Spleen (tissue), 13 donors: ENCODE results near the gene FRMD6. TPM values are rescaled to one million over a fixed set of nuclear protein-coding genes. Genes with fewer than 3 reads are reported as not detected.

Experiments
- DNase-seq: peaks from one replicate; pipeline ENCODE4 v3.0.0-alpha.2; 2020
- H3K27ac ChIP-seq, 8 donors: fragments of 200-600 bp; sonication (generic) in 7 of 8; 1 replicate in 4 of 8; 2 replicates in 4 of 8; pipeline versions ENCODE4 v1.5.0 to v1.8.0; 2016 to 2021; ENCODE audit warnings: inconsistent platforms in 4 of 8, mild to moderate bottlenecking in 4 of 8, moderate library complexity in 1 of 8
- H3K27me3 ChIP-seq, 7 donors: fragments of 200-600 bp; sonication (generic) in 6 of 7; replicated peaks in 1 of 7; 1 replicate in 4 of 7; 2 replicates in 3 of 7; pipeline versions ENCODE4 v1.5.0 to v1.8.0; 2016 to 2021; ENCODE audit warnings: inconsistent platforms in 3 of 7, mild to moderate bottlenecking in 1 of 7
- H3K36me3 ChIP-seq, 6 donors: fragments of 200-600 bp; sonication (generic) in 5 of 6; 1 replicate in 4 of 6; 2 replicates in 2 of 6; pipeline versions ENCODE4 v1.5.0 to v1.8.0; 2016 to 2021; ENCODE audit warnings: inconsistent platforms in 2 of 6
- H3K4me1 ChIP-seq, 6 donors: fragments of 200-600 bp; sonication (generic) in 5 of 6; 1 replicate in 3 of 6; 2 replicates in 3 of 6; pipeline versions ENCODE4 v1.5.0 to v1.8.0; 2016 to 2021; ENCODE audit warnings: inconsistent platforms in 3 of 6
- H3K4me3 ChIP-seq, 8 donors: fragments of 200-600 bp; sonication (generic) in 7 of 8; 1 replicate in 4 of 8; 2 replicates in 4 of 8; pipeline versions ENCODE4 v1.5.0 to v1.8.0; 2016 to 2021; ENCODE audit warnings: inconsistent platforms in 4 of 8, mild to moderate bottlenecking in 4 of 8, moderate library complexity in 2 of 8
- H3K9me3 ChIP-seq, 8 donors: fragments of 200-600 bp; sonication (generic) in 7 of 8; 1 replicate in 4 of 8; 2 replicates in 4 of 8; pipeline versions ENCODE4 v1.5.0 to v1.8.0; 2016 to 2021; ENCODE audit warnings: inconsistent platforms in 4 of 8
- POLR2A ChIP-seq, 3 donors: fragments of 450-650 bp; IDR thresholded peaks; one replicate each; pipeline ENCODE4 v1.5.1; 2017; ENCODE audit warnings: antibody characterized with exemption in 3 of 3, mild to moderate bottlenecking in 1 of 3
- POLR2AphosphoS5 ChIP-seq, 3 donors: sonication (generic); formaldehyde crosslinking; IDR thresholded peaks; one replicate each; pipeline ENCODE4 v1.5.1; 2017; ENCODE audit warnings: antibody characterized with exemption in 3 of 3
- WGBS, 5 donors: extraction: QIAGEN DNeasy Blood & Tissue Kit in 3 of 5; methylation state at CpG; one replicate each; pipeline versions ENCODE4 v1.1.5 to v1.1.7; 2013 to 2018; 5-methylcytosine and 5-hydroxymethylcytosine counted together
- intact Hi-C: fragments of 100-400 bp; cut with DNase I; formaldehyde crosslinking; loops from one replicate; pipeline ENCODE4 v1.15.0; 2023; ENCODE audit warnings: low total_unique reads
- long read RNA-seq, 2 donors: transcript quantifications; one replicate each; lab custom pipeline, GENCODE V29; 2026
- polyA plus RNA-seq, 3 donors: library from polyadenylated mRNA; stranded (reverse); fragments of 200-250 nt; gene quantifications; one replicate each; pipeline ENCODE4 v1.2.1, GENCODE V29; 2013
- total RNA-seq, 7 donors: library from RNA; depleted of rRNA in 3 of 7; stranded (reverse); fragments of >200 nt in 3 of 7; fragmentation: NEBNext Ultra II Directional in 4 of 7; extraction: Animal tissue kit (Norgen Biotek cat#: 25700) in 4 of 7; gene quantifications; one replicate each; pipeline versions ENCODE4 v1.1.0 to v1.2.1, GENCODE V29; 2016 to 2021
- TF ChIP-seq, protein P1 (sequence below), 11 experiments: fragments of 200-600 bp in 7 of 11; fragments of 450-650 bp in 4 of 11; sonication (generic) in 4 of 11; IDR thresholded peaks in 8 of 11; conservative IDR thresholded peaks in 3 of 11; 1 replicate in 7 of 11; 2 replicates in 4 of 11; pipeline versions ENCODE4 v1.4.0 to v1.8.0; 2016 to 2021; ENCODE audit warnings: antibody characterized with exemption in 11 of 11, inconsistent platforms in 4 of 11, mild to moderate bottlenecking in 1 of 11
- donor health status: healthy with polysubstance abuse.
- donor health status: DM: no; HTN: no; CAD: no; lungs with moderate emphysema.
- donor health status: DM: no; HTN: no; CAD: no.
- donor health status: Bipolar disorder and iron deficiency.
- donor health status: healthy.
- donor health status: DM: no; HTN: no; CAD: no.
- donor health status: DM: yes; HTN: yes; CAD: no.

Gene FRMD6
- total RNA-seq (10 to 100 TPM; 22.5 to 37.2 (median 28.7) TPM), polyA plus RNA-seq (1 to 10 TPM; 2.2 to 3.2 (median 2.8) TPM)
- long read RNA-seq, donor 1, full-length matches to known transcripts, result 4 of 4 reads
- long read RNA-seq, donor 1, partial matches to known transcripts, result 0 of 4 reads
- long read RNA-seq, donor 1, other reads (novel, unspliced or antisense), result 0 of 4 reads
- long read RNA-seq, donor 2, partial matches to known transcripts, result 0 of 3 reads
- long read RNA-seq, donor 2, other reads (novel, unspliced or antisense), result 0 of 3 reads

- intact Hi-C loops, result no loop called here
- Histone ChIP-seq H3K4me3 (peak within 1 kb of the TSS; percentile 55 to 91 (median 87)), H3K4me1 (peaks cover 0 to 33% (median 23%) of the 10 kb centered on the region in 6 donors), H3K27ac (peak within 1 kb of the TSS; percentile 76 to 93 (median 88)), H3K9me3 (no peaks in the 10 kb centered on the region), H3K27me3 (peaks cover 0 to 56% (median 4%) of the 10 kb centered on the region in 7 donors), H3K36me3 (no peaks in the 10 kb centered on the region)
- TF ChIP-seq POLR2AphosphoS5 (IDR thresholded peaks at IDR 0.05) (peak; percentile 75 to 87 (median 78)), POLR2A (IDR thresholded peaks at IDR 0.05) (peak in 1 of 3 donors; percentile 17)
- TF ChIP-seq, protein P1, sequence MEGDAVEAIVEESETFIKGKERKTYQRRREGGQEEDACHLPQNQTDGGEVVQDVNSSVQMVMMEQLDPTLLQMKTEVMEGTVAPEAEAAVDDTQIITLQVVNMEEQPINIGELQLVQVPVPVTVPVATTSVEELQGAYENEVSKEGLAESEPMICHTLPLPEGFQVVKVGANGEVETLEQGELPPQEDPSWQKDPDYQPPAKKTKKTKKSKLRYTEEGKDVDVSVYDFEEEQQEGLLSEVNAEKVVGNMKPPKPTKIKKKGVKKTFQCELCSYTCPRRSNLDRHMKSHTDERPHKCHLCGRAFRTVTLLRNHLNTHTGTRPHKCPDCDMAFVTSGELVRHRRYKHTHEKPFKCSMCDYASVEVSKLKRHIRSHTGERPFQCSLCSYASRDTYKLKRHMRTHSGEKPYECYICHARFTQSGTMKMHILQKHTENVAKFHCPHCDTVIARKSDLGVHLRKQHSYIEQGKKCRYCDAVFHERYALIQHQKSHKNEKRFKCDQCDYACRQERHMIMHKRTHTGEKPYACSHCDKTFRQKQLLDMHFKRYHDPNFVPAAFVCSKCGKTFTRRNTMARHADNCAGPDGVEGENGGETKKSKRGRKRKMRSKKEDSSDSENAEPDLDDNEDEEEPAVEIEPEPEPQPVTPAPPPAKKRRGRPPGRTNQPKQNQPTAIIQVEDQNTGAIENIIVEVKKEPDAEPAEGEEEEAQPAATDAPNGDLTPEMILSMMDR (IDR thresholded peaks at IDR 0.05 in 8 of 11, conservative IDR thresholded peaks at IDR 0.05 in 3 of 11), result peak; percentile 52 to 86 (median 70)
- peak; percentile 94 for DNase-seq
- 0 to 1% (median 1%) methylated on average over 5 to 86 of the region's 86 CpGs for WGBS, 5 donors
These were observed at the start of gene FRMD6 for GRCh38 chr14:51651388-51652167. Gene FRMD6, plus strand, starts transcription at chr14:51651910. Its CDS starts 37,927 bp downstream, at chr14:51689837.

DNA sequence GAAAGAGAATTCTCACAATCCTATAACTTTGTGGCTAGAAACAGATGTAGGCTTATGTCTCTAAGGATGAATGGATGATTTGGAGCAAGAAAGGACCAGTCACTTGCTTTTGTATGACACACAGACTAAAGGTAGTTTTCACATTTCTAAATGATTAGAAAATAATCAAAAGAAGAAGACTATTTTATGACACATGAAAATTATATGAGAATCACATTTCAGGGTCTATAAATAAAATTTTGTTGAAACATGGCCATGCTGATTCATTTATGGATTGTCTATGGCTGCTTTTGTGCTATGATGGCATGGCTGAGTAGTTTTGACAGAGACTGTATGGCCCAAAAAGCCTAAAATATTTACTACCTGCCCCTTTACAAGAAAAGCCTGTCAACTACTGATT, 49.4 kb upstream of the FRMD6 start:
- Histone ChIP-seq H3K27me3 (peaks cover 0 to 13% (median 0%) of the 10 kb centered on the region in 7 donors), H3K4me3 (no peak overlapping the region), H3K9me3 (no peaks in the 10 kb centered on the region), H3K27ac (no peak overlapping the region), H3K4me1 (no peaks in the 10 kb centered on the region), H3K36me3 (no peaks in the 10 kb centered on the region)
- intact Hi-C loops, result no loop called here
- no peak for DNase-seq
- TF ChIP-seq POLR2A (IDR thresholded peaks at IDR 0.05) (no peak), POLR2AphosphoS5 (IDR thresholded peaks at IDR 0.05) (no peak)
- TF ChIP-seq, protein P1 (IDR thresholded peaks at IDR 0.05 in 8 of 11, conservative IDR thresholded peaks at IDR 0.05 in 3 of 11), result no peak

GRCh38 chr14:51603495-51603894, 48.2 kb upstream of the FRMD6 start:
- intact Hi-C loops, result no loop called here
- Histone ChIP-seq H3K36me3 (no peaks in the 10 kb centered on the region), H3K27me3 (peaks cover 0 to 20% (median 0%) of the 10 kb centered on the region in 7 donors), H3K4me1 (no peaks in the 10 kb centered on the region), H3K4me3 (no peak overlapping the region), H3K9me3 (no peaks in the 10 kb centered on the region), H3K27ac (no peak overlapping the region)
- TF ChIP-seq, protein P1 (IDR thresholded peaks at IDR 0.05 in 8 of 11, conservative IDR thresholded peaks at IDR 0.05 in 3 of 11), result no peak
- TF ChIP-seq POLR2AphosphoS5 (IDR thresholded peaks at IDR 0.05) (no peak), POLR2A (IDR thresholded peaks at IDR 0.05) (no peak)
- WGBS, 5 donors, result 73 to 92% (median 86%) methylated on average over 3 of the region's 3 CpGs
- no peak for DNase-seq

DNA sequence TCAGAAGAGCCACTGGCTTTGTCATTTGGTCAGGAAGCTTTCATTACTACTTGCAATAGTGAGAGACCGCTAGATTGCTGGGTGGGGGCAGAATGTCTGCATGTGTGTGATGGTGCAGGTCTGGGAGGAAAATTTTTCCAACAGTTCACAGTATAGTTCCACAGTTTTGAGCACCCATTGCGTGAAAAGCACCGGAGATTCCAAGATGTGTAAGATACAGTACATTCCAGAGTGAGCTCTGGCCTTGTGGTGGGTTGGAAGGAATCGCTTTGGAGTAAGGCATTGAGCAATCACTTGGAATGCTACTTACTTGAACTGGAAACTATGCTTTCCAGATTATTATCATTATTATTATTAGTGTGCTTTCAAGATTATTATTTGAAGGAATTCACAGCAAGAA, 47.6 kb upstream of the FRMD6 start:
- intact Hi-C loops, result no loop called here

More for the DNA sequence above, 47.6 kb upstream of the FRMD6 start:
- TF ChIP-seq POLR2A (IDR thresholded peaks at IDR 0.05), result no peak
- TF ChIP-seq, protein P1 (IDR thresholded peaks at IDR 0.05 in 8 of 11, conservative IDR thresholded peaks at IDR 0.05 in 3 of 11), result no peak
- Histone ChIP-seq H3K36me3 (no peaks in the 10 kb centered on the region), H3K27me3 (peaks cover 0 to 20% (median 0%) of the 10 kb centered on the region in 7 donors), H3K4me3 (no peak overlapping the region), H3K9me3 (no peaks in the 10 kb centered on the region), H3K4me1 (no peaks in the 10 kb centered on the region), H3K27ac (no peak overlapping the region)
- 74 to 91% (median 81%) methylated on average over 4 of the region's 4 CpGs for WGBS, 5 donors
- DNase-seq, result no peak
